OCI-LY1 (cell line): ENCODE measurements around the gene ATP9B.

Source experiments
- H2AFZ ChIP-seq: fragments of 200-600 bp; sonication (generic), shearing (Covaris generic); 2 replicates; pipeline ENCODE4 v1.6.0; 2014; ENCODE audit warnings: antibody characterized with exemption, mild to moderate bottlenecking, low read length
- H3F3A ChIP-seq: fragments of 200-600 bp; sonication (generic), shearing (Covaris generic); 2 replicates; pipeline ENCODE4 v1.6.0; 2014; ENCODE audit warnings: mild to moderate bottlenecking, antibody characterized with exemption, low read length, moderate library complexity; ENCODE audit not compliant: insufficient read depth
- H3K27ac ChIP-seq: fragments of 200-600 bp; sonication (generic); 2 replicates; pipeline ENCODE4 v1.5.1; 2014; ENCODE audit warnings: low read length, mixed run types, mild to moderate bottlenecking, low read depth; ENCODE audit not compliant: poor library complexity, severe bottlenecking
- H3K27me3 ChIP-seq: fragments of 200-600 bp; sonication (generic); 2 replicates; pipeline ENCODE4 v1.6.0; 2014; ENCODE audit warnings: antibody characterized with exemption, mild to moderate bottlenecking, low read length, moderate library complexity; ENCODE audit not compliant: insufficient read depth
- H3K36me3 ChIP-seq: fragments of 200-600 bp; sonication (generic); 2 replicates; pipeline ENCODE4 v1.6.1; 2014; ENCODE audit warnings: mild to moderate bottlenecking, antibody characterized with exemption, low read length, moderate library complexity, mixed read lengths; ENCODE audit not compliant: insufficient read depth
- H3K4me1 ChIP-seq: fragments of 200-600 bp; sonication (generic); 2 replicates; pipeline ENCODE4 v1.5.1; 2014; ENCODE audit warnings: mild to moderate bottlenecking, low read length, moderate library complexity; ENCODE audit not compliant: insufficient read depth, severe bottlenecking
- H3K4me2 ChIP-seq: fragments of 200-600 bp; sonication (generic), shearing (Covaris generic); 2 replicates; pipeline ENCODE4 v1.6.1; 2014; ENCODE audit warnings: low read length
- H3K4me3 ChIP-seq: fragments of 200-600 bp; sonication (generic); 2 replicates; pipeline ENCODE4 v1.5.1; 2014; ENCODE audit warnings: low read length, low read depth, mild to moderate bottlenecking, mixed read lengths; ENCODE audit not compliant: poor library complexity, severe bottlenecking
- H3K79me2 ChIP-seq: fragments of 200-600 bp; shearing (Covaris generic); 2 replicates; pipeline ENCODE4 v1.6.1; 2016; ENCODE audit warnings: mixed run types, low read length, mixed read lengths; ENCODE audit not compliant: insufficient read depth
- H3K9ac ChIP-seq: fragments of 200-600 bp; sonication (generic), shearing (Covaris generic); 2 replicates; pipeline ENCODE4 v1.6.1; 2014; ENCODE audit warnings: mild to moderate bottlenecking, low read length, mixed read lengths
- H3K9me2 ChIP-seq: fragments of 200-600 bp; sonication (generic), shearing (Covaris generic); 2 replicates; pipeline ENCODE4 v1.6.1; 2014; ENCODE audit warnings: low read depth, mild to moderate bottlenecking, low read length, mixed read lengths
- H3K9me3 ChIP-seq: fragments of 200-600 bp; shearing (Covaris generic); 2 replicates; pipeline ENCODE4 v1.6.1; 2014; ENCODE audit warnings: low read length, mixed read lengths
- H4K20me1 ChIP-seq: fragments of 200-600 bp; sonication (generic), shearing (Covaris generic); 2 replicates; pipeline ENCODE4 v1.6.0; 2016; ENCODE audit warnings: mild to moderate bottlenecking, low read length; ENCODE audit not compliant: insufficient read depth
- EZH2 ChIP-seq: fragments of 200-600 bp; sonication (generic), shearing (Covaris generic); IDR thresholded peaks from 2 replicates; pipeline ENCODE4 v1.8.0; 2017; ENCODE audit warnings: borderline replicate concordance, mixed run types, mild to moderate bottlenecking, antibody characterized with exemption, low read length, moderate library complexity, mixed read lengths
- TF ChIP-seq, protein P1 (sequence below): fragments of 200-600 bp; sonication (generic), shearing (Covaris generic); IDR thresholded peaks from 2 replicates; pipeline ENCODE4 v1.5.1; 2017; ENCODE audit warnings: mild to moderate bottlenecking, antibody characterized with exemption, low read length, moderate library complexity, mixed read lengths

Gene ATP9B

DNA sequence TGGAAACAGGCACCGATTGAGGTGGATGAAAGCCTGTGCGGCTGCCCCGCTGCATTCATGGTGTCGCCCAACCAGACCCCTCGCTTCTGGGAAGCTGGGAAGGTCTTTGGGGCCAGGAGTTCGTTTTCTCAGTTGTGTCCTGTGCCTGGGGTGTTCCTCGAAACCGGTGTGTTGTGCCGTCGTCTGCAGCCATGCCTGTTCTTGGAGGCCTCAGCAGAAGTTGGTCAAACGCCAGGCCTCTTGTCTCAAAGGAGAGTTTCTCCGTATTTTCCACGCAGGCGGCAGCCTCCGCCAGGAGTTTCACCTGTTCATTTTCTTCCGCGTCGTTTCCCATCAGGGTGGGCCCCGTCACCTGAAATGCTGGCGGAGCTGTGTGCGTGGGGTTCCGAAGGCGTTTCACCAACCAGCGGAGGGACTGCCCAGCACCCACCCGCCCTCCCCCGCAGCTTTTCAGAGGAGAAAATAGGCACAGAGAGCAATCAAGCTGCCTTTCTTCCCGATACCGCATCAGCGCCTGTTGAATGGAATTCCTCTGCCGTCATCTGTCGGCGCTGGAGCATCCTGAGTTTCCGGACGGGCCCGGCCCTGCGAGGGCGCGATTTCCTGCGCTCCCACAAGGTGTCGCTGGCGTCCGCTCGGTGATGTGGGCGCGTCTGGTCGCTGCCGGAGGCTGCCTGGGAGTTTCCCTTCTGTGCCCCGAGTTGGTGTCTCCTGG is 309.5 kb downstream of the ATP9B start:
- no peak overlapping the region for H2AFZ ChIP-seq
- H3K4me3 ChIP-seq, result no peak overlapping the region
- no peaks in the 10 kb centered on the region for H3K9me2 ChIP-seq
- H3K36me3 ChIP-seq, result peaks cover 7% of the 10 kb centered on the region; the same call in 1 of the 2 replicates
- no peak overlapping the region for H3K4me2 ChIP-seq
- H3F3A ChIP-seq, result no peaks in the 10 kb centered on the region
- no peak overlapping the region for H3K27ac ChIP-seq
- H3K79me2 ChIP-seq, result no peaks in the 10 kb centered on the region
- H3K9ac ChIP-seq, result no peak overlapping the region
- no peaks in the 10 kb centered on the region for H3K4me1 ChIP-seq
- no peaks in the 10 kb centered on the region for H4K20me1 ChIP-seq
- peaks cover 8% of the 10 kb centered on the region; the same call in 1 of the 2 replicates for H3K27me3 ChIP-seq
- H3K9me3 ChIP-seq, result no peaks in the 10 kb centered on the region
- TF ChIP-seq, protein P1, sequence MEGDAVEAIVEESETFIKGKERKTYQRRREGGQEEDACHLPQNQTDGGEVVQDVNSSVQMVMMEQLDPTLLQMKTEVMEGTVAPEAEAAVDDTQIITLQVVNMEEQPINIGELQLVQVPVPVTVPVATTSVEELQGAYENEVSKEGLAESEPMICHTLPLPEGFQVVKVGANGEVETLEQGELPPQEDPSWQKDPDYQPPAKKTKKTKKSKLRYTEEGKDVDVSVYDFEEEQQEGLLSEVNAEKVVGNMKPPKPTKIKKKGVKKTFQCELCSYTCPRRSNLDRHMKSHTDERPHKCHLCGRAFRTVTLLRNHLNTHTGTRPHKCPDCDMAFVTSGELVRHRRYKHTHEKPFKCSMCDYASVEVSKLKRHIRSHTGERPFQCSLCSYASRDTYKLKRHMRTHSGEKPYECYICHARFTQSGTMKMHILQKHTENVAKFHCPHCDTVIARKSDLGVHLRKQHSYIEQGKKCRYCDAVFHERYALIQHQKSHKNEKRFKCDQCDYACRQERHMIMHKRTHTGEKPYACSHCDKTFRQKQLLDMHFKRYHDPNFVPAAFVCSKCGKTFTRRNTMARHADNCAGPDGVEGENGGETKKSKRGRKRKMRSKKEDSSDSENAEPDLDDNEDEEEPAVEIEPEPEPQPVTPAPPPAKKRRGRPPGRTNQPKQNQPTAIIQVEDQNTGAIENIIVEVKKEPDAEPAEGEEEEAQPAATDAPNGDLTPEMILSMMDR, result peak; percentile 95
- TF ChIP-seq EZH2, result no peak

DNA sequence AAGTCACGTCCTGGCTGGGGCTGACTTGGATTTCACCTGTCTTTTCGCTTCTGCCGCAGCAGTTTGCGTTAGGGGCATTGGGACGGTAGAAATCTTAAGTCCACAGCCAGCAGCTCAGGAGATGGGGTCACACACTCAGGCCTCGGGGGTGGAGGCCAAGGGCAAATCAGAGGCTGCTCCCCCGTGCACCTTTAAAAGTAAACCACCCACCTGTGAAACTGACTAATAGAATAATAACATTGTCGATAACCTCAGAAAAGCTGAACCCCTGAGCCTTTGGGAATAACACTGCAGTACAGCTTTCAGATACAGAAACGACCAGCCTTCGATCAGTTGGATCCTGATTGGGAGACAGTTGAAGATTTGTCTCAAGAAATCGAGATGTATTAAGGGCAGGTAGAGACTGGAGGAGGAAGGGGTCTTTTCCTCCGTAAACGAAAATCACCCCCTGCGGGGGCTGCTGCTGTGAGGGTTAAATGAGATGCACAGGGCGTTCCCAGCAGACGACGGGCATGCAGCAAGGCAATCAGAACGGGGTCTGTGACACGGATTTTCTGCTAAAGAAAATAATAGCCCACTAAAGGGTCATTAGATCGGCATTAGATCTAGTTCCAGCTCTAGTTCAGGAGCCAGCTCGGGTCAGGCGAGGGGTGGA is 310.2 kb downstream of the ATP9B start:
- Histone ChIP-seq H3K36me3 (peaks cover 7% of the 10 kb centered on the region; the same call in 1 of the 2 replicates), H3F3A (no peaks in the 10 kb centered on the region), H3K79me2 (no peaks in the 10 kb centered on the region), H3K27ac (no peak overlapping the region), H4K20me1 (no peaks in the 10 kb centered on the region), H3K4me1 (no peaks in the 10 kb centered on the region), H3K4me2 (no peak overlapping the region), H3K27me3 (peaks cover 8% of the 10 kb centered on the region; the same call in 1 of the 2 replicates), H2AFZ (no peak overlapping the region), H3K4me3 (no peak overlapping the region), H3K9ac (no peak overlapping the region), H3K9me2 (no peaks in the 10 kb centered on the region), H3K9me3 (no peaks in the 10 kb centered on the region)
- TF ChIP-seq, protein P1, result peak; percentile 10; the same call in 1 of the 2 replicates
- no peak for TF ChIP-seq EZH2

DNA sequence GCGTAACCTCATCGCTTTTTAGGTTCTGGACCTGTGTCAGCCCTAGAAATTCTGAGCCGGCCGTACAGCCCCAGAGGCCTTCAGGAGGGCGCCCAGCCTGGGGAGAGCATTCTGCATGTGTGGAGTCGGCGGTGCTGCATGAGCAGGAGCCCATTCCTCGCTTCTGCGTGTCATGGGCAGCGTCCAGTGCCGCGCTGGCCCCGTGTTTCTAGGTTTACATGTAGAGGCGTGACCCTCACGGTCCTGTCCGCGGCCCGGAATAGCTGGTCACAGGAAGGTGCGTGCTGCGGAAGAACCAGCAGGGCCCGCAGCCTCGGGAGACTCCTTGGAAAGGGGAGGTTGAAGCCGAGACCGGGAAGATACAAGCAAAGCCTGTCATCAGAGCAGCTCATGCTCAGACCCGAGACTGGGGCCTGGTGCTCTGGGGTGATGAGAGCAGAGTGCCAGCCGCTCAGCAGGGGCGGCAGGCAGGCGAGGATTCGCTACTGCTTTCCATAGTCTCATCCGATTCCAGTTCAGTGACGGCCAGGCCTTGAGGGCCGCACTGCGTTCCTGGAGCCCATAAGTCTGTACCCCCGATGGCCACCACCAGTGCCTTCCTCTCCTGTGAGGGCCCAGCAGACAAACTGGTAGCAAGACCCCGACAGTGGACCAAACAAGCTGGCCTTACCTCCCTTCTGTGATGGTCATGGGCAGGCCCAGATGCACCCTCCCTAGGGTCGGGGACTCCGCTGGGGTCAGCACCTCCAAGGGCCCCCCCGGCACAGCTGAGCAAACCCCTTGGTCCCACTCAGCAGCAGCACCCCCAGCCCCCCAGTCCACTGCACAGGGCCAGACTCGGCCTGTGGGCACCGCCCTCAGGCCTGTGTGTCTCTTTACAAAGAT is 311.0 kb downstream of the ATP9B start:
- peaks cover 7% of the 10 kb centered on the region; the same call in 1 of the 2 replicates for H3K36me3 ChIP-seq
- no peaks in the 10 kb centered on the region for H3K9me3 ChIP-seq
- H2AFZ ChIP-seq, result no peak overlapping the region
- no peak overlapping the region for H3K9ac ChIP-seq
- no peaks in the 10 kb centered on the region for H3K79me2 ChIP-seq
- no peak for TF ChIP-seq EZH2
- TF ChIP-seq, protein P1, result no peak
- H3K4me3 ChIP-seq, result no peak overlapping the region
- no peaks in the 10 kb centered on the region for H3K4me1 ChIP-seq
- H4K20me1 ChIP-seq, result no peaks in the 10 kb centered on the region
- peaks cover 8% of the 10 kb centered on the region; the same call in 1 of the 2 replicates for H3K27me3 ChIP-seq
- no peak overlapping the region for H3K27ac ChIP-seq
- H3K9me2 ChIP-seq, result no peaks in the 10 kb centered on the region
- no peak overlapping the region for H3K4me2 ChIP-seq
- no peaks in the 10 kb centered on the region for H3F3A ChIP-seq
